ENCODE measurements around the gene PLCD4.

- TF ChIP-seq EZH2 (IDR thresholded peaks at IDR 0.05; ENCODE audit: borderline replicate concordance, low read depth, low read length, severe bottlenecking), result no peak
- TF ChIP-seq CTCF (IDR thresholded peaks at IDR 0.05; ENCODE audit: borderline replicate concordance, extremely low read depth, low read length, poor library complexity, severe bottlenecking), result no peak
Observed at GRCh38 chr2:218638372-218638771, 30.7 kb downstream of the PLCD4 start.
